Panc1 (cell line): ENCODE data around the gene MBD3. TPM values are rescaled to one million over a fixed set of nuclear protein-coding genes. Genes with fewer than 3 reads are reported as not detected.

Experiments used
- ATAC-seq: fragments of 200-7000 bp; cut with Tn5 transposase; 2 replicates; pipeline ENCODE4 v1.9.1; 2020; ENCODE audit warnings: mild to moderate bottlenecking, moderate library complexity
- BruUV-seq: library from RNA; stranded (reverse); fragments of 400-500 nt; replicated peaks from 2 replicates; lab custom pipeline; 2021; lab: Mats Ljungman, UMichigan
- CTCF ChIA-PET: fragments of 300-600 bp; sonication (Branson Sonifier 250); formaldehyde crosslinking; loops from one replicate; lab custom pipeline; 2022; ENCODE audit warnings: antibody characterized with exemption; lab: Charles Lee
- POLR2A ChIA-PET: fragments of 300-600 bp; sonication (Branson Sonifier 250); formaldehyde crosslinking; loops from one replicate; lab custom pipeline; 2022; ENCODE audit warnings: antibody characterized with exemption; lab: Charles Lee
- DNase-seq: peaks from one replicate; pipeline ENCODE4 v3.0.0-alpha.2; 2010; ENCODE audit warnings: low read depth, low spot score
- H3K27ac ChIP-seq: 2 replicates; pipeline ENCODE4 v1.5.1; 2011; ENCODE audit warnings: mild to moderate bottlenecking, low read length, inconsistent platforms
- H3K27me3 ChIP-seq: fragments of 200-500 bp; sonication (Bioruptor generic); 2 replicates; pipeline ENCODE4 v1.6.0; 2014; ENCODE audit warnings: low read length, inconsistent platforms; ENCODE audit not compliant: control insufficient read depth, insufficient read depth
- H3K36me3 ChIP-seq: fragments of 200-500 bp; sonication (Bioruptor generic); 2 replicates; pipeline ENCODE4 v1.5.1; 2014; ENCODE audit warnings: inconsistent platforms, mild to moderate bottlenecking, low read length, moderate library complexity; ENCODE audit not compliant: control insufficient read depth, insufficient read depth
- H3K4me1 ChIP-seq: 2 replicates; pipeline ENCODE4 v1.5.1; 2011; ENCODE audit warnings: inconsistent platforms, mild to moderate bottlenecking, low read length, moderate library complexity; ENCODE audit not compliant: control insufficient read depth, insufficient read depth
- H3K4me3 ChIP-seq, 2 experiments: 2 replicates each; pipeline ENCODE4 v1.5.1; 2011 to 2012; ENCODE audit warnings: low read depth in 2 of 2, low read length in 2 of 2, mild to moderate bottlenecking in 2 of 2, inconsistent platforms in 1 of 2, moderate library complexity in 1 of 2
- H3K9me3 ChIP-seq: fragments of 200-500 bp; sonication (Bioruptor generic); 2 replicates; pipeline ENCODE4 v1.5.1; 2014; ENCODE audit warnings: low read depth, mild to moderate bottlenecking, inconsistent platforms, low read length, moderate library complexity; ENCODE audit not compliant: control insufficient read depth, insufficient read depth
- POLR2AphosphoS5 ChIP-seq: IDR thresholded peaks from 2 replicates; pipeline ENCODE4 v1.6.1; 2012; ENCODE audit warnings: mild to moderate bottlenecking, low read depth, low read length, moderate library complexity
- SIN3A ChIP-seq: IDR thresholded peaks from 2 replicates; pipeline ENCODE4 v1.6.1; 2012; ENCODE audit warnings: low read depth, mild to moderate bottlenecking, low read length, moderate library complexity, borderline replicate concordance; ENCODE audit not compliant: insufficient read depth
- TCF7L2 ChIP-seq: IDR thresholded peaks from 2 replicates; pipeline ENCODE4 v1.6.1; 2011; ENCODE audit warnings: mild to moderate bottlenecking, low read depth, low read length, inconsistent platforms
- in situ Hi-C: cut with HindIII; loops from 2 replicates; pipeline ENCODE4 v1.10.0; 2016; ENCODE audit warnings: low sequenced_read_pairs, low pct_unique_long_range_greater_than_20kb
- intact Hi-C: fragments of 100-400 bp; cut with micrococcal nuclease; formaldehyde crosslinking; loops from one replicate; pipeline ENCODE4 v1.10.0; 2022; ENCODE audit not compliant: unreplicated experiment
- total RNA-seq: library from RNA; stranded (reverse); gene quantifications from one replicate; pipeline ENCODE4 v1.2.1, GENCODE V29; 2021; ENCODE audit not compliant: unreplicated experiment
- TF ChIP-seq, protein P1 (sequence below), 2 experiments: IDR thresholded peaks; 2 replicates each; pipeline ENCODE4 v1.6.1; 2011 to 2012; ENCODE audit warnings: low read depth in 2 of 2, control low read depth in 1 of 2, low read length in 1 of 2, mild to moderate bottlenecking in 1 of 2, moderate library complexity in 1 of 2; ENCODE audit not compliant: insufficient read depth in 1 of 2
- TF ChIP-seq, protein P2 (sequence below): fragments of 450-650 bp; IDR thresholded peaks from 2 replicates; pipeline ENCODE4 v1.5.1; 2017; ENCODE audit warnings: mild to moderate bottlenecking

MBD3 gene
- total RNA-seq, 1 experiment from 2014 or later: 139 TPM

DNA sequence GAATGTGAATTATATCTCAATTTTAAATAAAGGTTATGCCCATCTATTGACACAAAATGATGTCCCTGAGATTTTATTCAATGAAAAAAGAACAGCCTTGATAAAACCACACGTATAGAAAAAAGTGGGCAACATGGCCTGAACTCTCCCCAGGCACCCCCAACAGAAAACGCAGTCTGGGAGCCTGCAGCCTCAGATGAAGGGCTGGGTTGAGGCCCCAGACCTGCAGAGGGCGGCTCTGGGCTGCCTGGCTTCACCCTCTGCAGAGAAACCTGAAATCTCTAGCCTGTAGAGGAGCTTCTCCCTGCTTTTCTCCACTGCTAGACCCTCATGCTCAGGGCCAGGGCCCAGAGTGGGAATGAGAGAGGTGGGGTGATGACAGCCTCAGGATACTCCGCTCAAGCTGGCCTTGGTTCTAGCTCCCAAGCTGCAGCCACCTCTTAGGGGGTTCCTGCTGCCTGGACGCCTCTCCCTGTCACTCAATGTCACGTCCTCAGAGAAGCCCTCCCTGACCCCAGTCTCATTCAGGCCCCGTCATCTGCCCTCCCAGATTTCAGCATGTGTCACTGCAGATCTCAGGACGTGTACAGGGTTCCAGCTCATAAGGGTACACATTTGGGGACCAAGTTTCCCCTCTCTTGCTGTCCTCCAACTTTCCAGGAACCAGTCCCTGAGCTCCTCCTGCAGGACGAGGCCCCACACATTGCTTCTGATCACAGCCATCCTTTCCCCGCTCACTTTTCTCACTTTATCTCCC is 1.8 kb downstream of the MBD3 start:
- Histone ChIP-seq H3K9me3 (no peaks in the 10 kb centered on the region), H3K36me3 (peaks cover 3% of the 10 kb centered on the region; the same call in 1 of the 2 replicates), H3K4me3 (peak overlapping the region; percentile 82 to 87), H3K4me1 (peaks cover 11% of the 10 kb centered on the region), H3K27ac (peak overlapping the region; percentile 95), H3K27me3 (no peaks in the 10 kb centered on the region)
- 0 out of 2 replicates have a peak, but pooled peaks have one; percentile 19 for ATAC-seq
- no peak for DNase-seq
- in situ Hi-C loops: no loop called here
- intact Hi-C loops: no loop called here
- BruUV-seq: no TSS peak
- CTCF ChIA-PET: interaction anchor here (0.7 to 1.4 kb wide), 2 partner anchors 45 to 146 kb away, joined by 3 to 4 read pairs; no protein-coding TSS in a partner anchor
- TF ChIP-seq, protein P1, sequence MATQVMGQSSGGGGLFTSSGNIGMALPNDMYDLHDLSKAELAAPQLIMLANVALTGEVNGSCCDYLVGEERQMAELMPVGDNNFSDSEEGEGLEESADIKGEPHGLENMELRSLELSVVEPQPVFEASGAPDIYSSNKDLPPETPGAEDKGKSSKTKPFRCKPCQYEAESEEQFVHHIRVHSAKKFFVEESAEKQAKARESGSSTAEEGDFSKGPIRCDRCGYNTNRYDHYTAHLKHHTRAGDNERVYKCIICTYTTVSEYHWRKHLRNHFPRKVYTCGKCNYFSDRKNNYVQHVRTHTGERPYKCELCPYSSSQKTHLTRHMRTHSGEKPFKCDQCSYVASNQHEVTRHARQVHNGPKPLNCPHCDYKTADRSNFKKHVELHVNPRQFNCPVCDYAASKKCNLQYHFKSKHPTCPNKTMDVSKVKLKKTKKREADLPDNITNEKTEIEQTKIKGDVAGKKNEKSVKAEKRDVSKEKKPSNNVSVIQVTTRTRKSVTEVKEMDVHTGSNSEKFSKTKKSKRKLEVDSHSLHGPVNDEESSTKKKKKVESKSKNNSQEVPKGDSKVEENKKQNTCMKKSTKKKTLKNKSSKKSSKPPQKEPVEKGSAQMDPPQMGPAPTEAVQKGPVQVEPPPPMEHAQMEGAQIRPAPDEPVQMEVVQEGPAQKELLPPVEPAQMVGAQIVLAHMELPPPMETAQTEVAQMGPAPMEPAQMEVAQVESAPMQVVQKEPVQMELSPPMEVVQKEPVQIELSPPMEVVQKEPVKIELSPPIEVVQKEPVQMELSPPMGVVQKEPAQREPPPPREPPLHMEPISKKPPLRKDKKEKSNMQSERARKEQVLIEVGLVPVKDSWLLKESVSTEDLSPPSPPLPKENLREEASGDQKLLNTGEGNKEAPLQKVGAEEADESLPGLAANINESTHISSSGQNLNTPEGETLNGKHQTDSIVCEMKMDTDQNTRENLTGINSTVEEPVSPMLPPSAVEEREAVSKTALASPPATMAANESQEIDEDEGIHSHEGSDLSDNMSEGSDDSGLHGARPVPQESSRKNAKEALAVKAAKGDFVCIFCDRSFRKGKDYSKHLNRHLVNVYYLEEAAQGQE (IDR thresholded peaks at IDR 0.05; ENCODE audit: insufficient read depth in 1 of 2, low read depth in 2 of 2, low read length in 1 of 2): no peak
- TF ChIP-seq TCF7L2 (no peak), POLR2AphosphoS5 (no peak; the same call in 1 of the 2 replicates), SIN3A (no peak)
- TF ChIP-seq, protein P2, sequence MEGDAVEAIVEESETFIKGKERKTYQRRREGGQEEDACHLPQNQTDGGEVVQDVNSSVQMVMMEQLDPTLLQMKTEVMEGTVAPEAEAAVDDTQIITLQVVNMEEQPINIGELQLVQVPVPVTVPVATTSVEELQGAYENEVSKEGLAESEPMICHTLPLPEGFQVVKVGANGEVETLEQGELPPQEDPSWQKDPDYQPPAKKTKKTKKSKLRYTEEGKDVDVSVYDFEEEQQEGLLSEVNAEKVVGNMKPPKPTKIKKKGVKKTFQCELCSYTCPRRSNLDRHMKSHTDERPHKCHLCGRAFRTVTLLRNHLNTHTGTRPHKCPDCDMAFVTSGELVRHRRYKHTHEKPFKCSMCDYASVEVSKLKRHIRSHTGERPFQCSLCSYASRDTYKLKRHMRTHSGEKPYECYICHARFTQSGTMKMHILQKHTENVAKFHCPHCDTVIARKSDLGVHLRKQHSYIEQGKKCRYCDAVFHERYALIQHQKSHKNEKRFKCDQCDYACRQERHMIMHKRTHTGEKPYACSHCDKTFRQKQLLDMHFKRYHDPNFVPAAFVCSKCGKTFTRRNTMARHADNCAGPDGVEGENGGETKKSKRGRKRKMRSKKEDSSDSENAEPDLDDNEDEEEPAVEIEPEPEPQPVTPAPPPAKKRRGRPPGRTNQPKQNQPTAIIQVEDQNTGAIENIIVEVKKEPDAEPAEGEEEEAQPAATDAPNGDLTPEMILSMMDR: no peak
- POLR2A ChIA-PET: interaction anchor here (0.7 kb wide), 1 partner anchor 202 kb away, joined by 3 read pairs; no protein-coding TSS in a partner anchor

DNA sequence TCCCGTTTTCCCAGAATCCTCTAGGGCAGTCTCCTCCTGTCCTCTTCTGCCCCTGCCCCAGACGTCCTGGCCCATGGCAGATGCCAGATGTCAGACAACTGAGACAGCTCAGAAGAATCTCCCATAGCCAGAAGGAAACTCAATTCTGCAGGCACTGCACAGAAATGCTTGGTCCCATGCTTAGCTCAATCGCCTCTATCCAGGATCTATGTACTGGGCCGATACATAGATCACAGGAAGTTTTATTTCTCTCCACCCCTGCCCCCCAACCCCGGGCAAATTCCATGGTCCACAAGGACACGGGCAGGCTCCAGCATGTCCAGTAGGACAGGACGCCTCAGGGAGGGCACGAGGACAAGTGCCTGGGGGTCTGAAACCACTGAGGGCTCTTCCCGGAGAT is 4.8 kb downstream of the MBD3 start:
- no peaks in the 10 kb centered on the region for H3K9me3 ChIP-seq
- CTCF ChIA-PET: interaction anchor here (0.7 kb wide), 1 partner anchor 73 kb away, joined by 8 read pairs; no protein-coding TSS in a partner anchor
- TF ChIP-seq, protein P2: no peak
- no peak for TF ChIP-seq POLR2AphosphoS5
- TF ChIP-seq TCF7L2: no peak
- TF ChIP-seq, protein P1 (IDR thresholded peaks at IDR 0.05; ENCODE audit: insufficient read depth in 1 of 2, low read depth in 2 of 2, low read length in 1 of 2): no peak
- no peak for TF ChIP-seq SIN3A
- peaks cover 11% of the 10 kb centered on the region for H3K4me1 ChIP-seq
- no peak for ATAC-seq
- no peak overlapping the region for H3K27ac ChIP-seq
- in situ Hi-C loops (no loop called here), intact Hi-C loops (no loop called here)
- no peak for DNase-seq
- no peaks in the 10 kb centered on the region for H3K27me3 ChIP-seq
- BruUV-seq: TSS peak; percentile 26
- POLR2A ChIA-PET: interaction anchor here (0.6 to 1.2 kb wide), 2 partner anchors 37 to 638 kb away, joined by 3 read pairs; no protein-coding TSS in a partner anchor
- no peak overlapping the region for H3K4me3 ChIP-seq
- H3K36me3 ChIP-seq: peaks cover 3% of the 10 kb centered on the region; the same call in 1 of the 2 replicates
